Measurements from ENCODE around the gene IFNL1.
"Not testable (repeated sequence)": the region's sequence is repeated elsewhere in the genome, so short reads cannot be mapped to it uniquely, and the experiment has no call there.

Gene IFNL1

GRCh38 chr19:39334444-39334976 lies 38.3 kb downstream of the IFNL1 start:
- Histone ChIP-seq H3K27ac (ENCODE audit: low read depth, low read length) (no peak overlapping the region), H3K4me3 (ENCODE audit: low read depth, low read length) (no peak overlapping the region)

GRCh38 chr19:39335168-39335548 lies 39.0 kb downstream of the IFNL1 start:
- Histone ChIP-seq H3K4me3 (ENCODE audit: low read depth, low read length) (no peak overlapping the region), H3K79me2 (ENCODE audit: control insufficient read depth, insufficient read depth, low read length, unreplicated experiment) (no peaks in the 10 kb centered on the region), H2AFZ (ENCODE audit: low read length, unreplicated experiment) (no peak overlapping the region), H3K36me3 (ENCODE audit: insufficient read depth, low read length) (no peaks in the 10 kb centered on the region), H3K4me1 (ENCODE audit: control insufficient read depth, insufficient read depth, low read length, unreplicated experiment) (no peaks in the 10 kb centered on the region), H3K27ac (ENCODE audit: low read depth, low read length) (no peak overlapping the region), H3K27me3 (ENCODE audit: insufficient read depth, low read length) (no peaks in the 10 kb centered on the region)

More at GRCh38 chr19:39334444-39334976, 38.3 kb downstream of the IFNL1 start:
- Histone ChIP-seq H3K36me3 (ENCODE audit: insufficient read depth, low read length) (no peaks in the 10 kb centered on the region), H3K79me2 (ENCODE audit: control insufficient read depth, insufficient read depth, low read length, unreplicated experiment) (no peaks in the 10 kb centered on the region), H2AFZ (ENCODE audit: low read length, unreplicated experiment) (no peak overlapping the region), H3K27me3 (ENCODE audit: insufficient read depth, low read length) (no peaks in the 10 kb centered on the region), H3K4me1 (ENCODE audit: control insufficient read depth, insufficient read depth, low read length, unreplicated experiment) (no peaks in the 10 kb centered on the region)

- no peak overlapping the region for H2AFZ ChIP-seq (ENCODE audit: low read length, unreplicated experiment)
- no peaks in the 10 kb centered on the region for H3K27me3 ChIP-seq (ENCODE audit: insufficient read depth, low read length)
- H3K79me2 ChIP-seq (ENCODE audit: control insufficient read depth, insufficient read depth, low read length, unreplicated experiment), result no peaks in the 10 kb centered on the region
- H3K27ac ChIP-seq (ENCODE audit: low read depth, low read length), result no peak overlapping the region
- H3K4me1 ChIP-seq (ENCODE audit: control insufficient read depth, insufficient read depth, low read length, unreplicated experiment), result no peaks in the 10 kb centered on the region
- no peak overlapping the region for H3K4me3 ChIP-seq (ENCODE audit: low read depth, low read length)
- no peaks in the 10 kb centered on the region for H3K36me3 ChIP-seq (ENCODE audit: insufficient read depth, low read length)
Observed at GRCh38 chr19:39336483-39336882, 40.3 kb downstream of the IFNL1 start.

- Histone ChIP-seq H2AFZ (ENCODE audit: low read length, unreplicated experiment) (no peak overlapping the region), H3K4me3 (ENCODE audit: low read depth, low read length) (no peak overlapping the region), H3K4me1 (ENCODE audit: control insufficient read depth, insufficient read depth, low read length, unreplicated experiment) (peaks cover 10% of the 10 kb centered on the region), H3K79me2 (ENCODE audit: control insufficient read depth, insufficient read depth, low read length, unreplicated experiment) (peaks cover 22% of the 10 kb centered on the region), H3K27ac (ENCODE audit: low read depth, low read length) (no peak overlapping the region), H3K27me3 (ENCODE audit: insufficient read depth, low read length) (no peaks in the 10 kb centered on the region), H3K36me3 (ENCODE audit: insufficient read depth, low read length) (no peaks in the 10 kb centered on the region)
Observed at GRCh38 chr19:39339674-39340073, 43.5 kb downstream of the IFNL1 start.

GRCh38 chr19:39340156-39340555 lies 43.9 kb downstream of the IFNL1 start:
- H3K4me1 ChIP-seq (ENCODE audit: control insufficient read depth, insufficient read depth, low read length, unreplicated experiment), result peaks cover 13% of the 10 kb centered on the region
- not testable (repeated sequence) for H3K27ac ChIP-seq (ENCODE audit: low read depth, low read length); H2AFZ ChIP-seq (ENCODE audit: low read length, unreplicated experiment); H3K27me3 ChIP-seq (ENCODE audit: insufficient read depth, low read length); H3K36me3 ChIP-seq (ENCODE audit: insufficient read depth, low read length)
- 0 out of 2 replicates have a peak overlapping the region, but pooled peaks have one; percentile 100 for H3K4me3 ChIP-seq (ENCODE audit: low read depth, low read length)
- peaks cover 26% of the 10 kb centered on the region for H3K79me2 ChIP-seq (ENCODE audit: control insufficient read depth, insufficient read depth, low read length, unreplicated experiment)

- Histone ChIP-seq H3K4me1 (ENCODE audit: control insufficient read depth, insufficient read depth, low read length, unreplicated experiment) (peaks cover 14% of the 10 kb centered on the region), H3K4me3 (ENCODE audit: low read depth, low read length) (peak overlapping the region; percentile 100), H3K36me3 (ENCODE audit: insufficient read depth, low read length) (0 out of 2 replicates have a peak, but pooled peaks cover 3% of the 10 kb centered on the region), H3K27ac (ENCODE audit: low read depth, low read length) (peak overlapping the region; percentile 58), H2AFZ (ENCODE audit: low read length, unreplicated experiment) (peak overlapping the region; percentile 77), H3K27me3 (ENCODE audit: insufficient read depth, low read length) (no peaks in the 10 kb centered on the region), H3K79me2 (ENCODE audit: control insufficient read depth, insufficient read depth, low read length, unreplicated experiment) (peaks cover 37% of the 10 kb centered on the region)
Observed at GRCh38 chr19:39341129-39341718, 45.0 kb downstream of the IFNL1 start.

- Histone ChIP-seq H3K27ac (ENCODE audit: low read depth, low read length) (peak within 1 kb of the TSS; percentile 58), H3K4me1 (ENCODE audit: control insufficient read depth, insufficient read depth, low read length, unreplicated experiment) (peaks cover 16% of the 10 kb centered on the region), H3K79me2 (ENCODE audit: control insufficient read depth, insufficient read depth, low read length, unreplicated experiment) (peaks cover 40% of the 10 kb centered on the region)
Observed at GRCh38 chr19:39341719-39342604, 45.8 kb downstream of the IFNL1 start, which contains the start of gene SAMD4B. SAMD4B (plus strand) TSS chr19:39342421; CDS start chr19:39356894, 14,473 bp downstream.

GRCh38 chr19:39342647-39343305 lies 46.6 kb downstream of the IFNL1 start:
- no peaks in the 10 kb centered on the region for H3K27me3 ChIP-seq (ENCODE audit: insufficient read depth, low read length)
- H3K4me1 ChIP-seq (ENCODE audit: control insufficient read depth, insufficient read depth, low read length, unreplicated experiment), result peaks cover 25% of the 10 kb centered on the region
- peak overlapping the region; percentile 26; the same call in 1 of the 2 replicates for H3K27ac ChIP-seq (ENCODE audit: low read depth, low read length)
- H3K79me2 ChIP-seq (ENCODE audit: control insufficient read depth, insufficient read depth, low read length, unreplicated experiment), result peaks cover 40% of the 10 kb centered on the region
- peaks cover 6% of the 10 kb centered on the region; the same call in 1 of the 2 replicates for H3K36me3 ChIP-seq (ENCODE audit: insufficient read depth, low read length)
- H2AFZ ChIP-seq (ENCODE audit: low read length, unreplicated experiment), result peak overlapping the region; percentile 14
- peak overlapping the region; percentile 91 for H3K4me3 ChIP-seq (ENCODE audit: low read depth, low read length)

More at GRCh38 chr19:39341719-39342604, 45.8 kb downstream of the IFNL1 start, which contains the start of gene SAMD4B:
- Histone ChIP-seq H3K27me3 (ENCODE audit: insufficient read depth, low read length) (no peaks in the 10 kb centered on the region), H3K4me3 (ENCODE audit: low read depth, low read length) (peak within 1 kb of the TSS; percentile 100), H2AFZ (ENCODE audit: low read length, unreplicated experiment) (peak within 1 kb of the TSS; percentile 77), H3K36me3 (ENCODE audit: insufficient read depth, low read length) (peaks cover 6% of the 10 kb centered on the region; the same call in 1 of the 2 replicates)

GRCh38 chr19:39345956-39346355 lies 49.7 kb downstream of the IFNL1 start:
- Histone ChIP-seq H2AFZ (ENCODE audit: low read length, unreplicated experiment) (no peak overlapping the region), H3K79me2 (ENCODE audit: control insufficient read depth, insufficient read depth, low read length, unreplicated experiment) (peaks cover 48% of the 10 kb centered on the region), H3K4me1 (ENCODE audit: control insufficient read depth, insufficient read depth, low read length, unreplicated experiment) (peaks cover 28% of the 10 kb centered on the region), H3K27me3 (ENCODE audit: insufficient read depth, low read length) (no peaks in the 10 kb centered on the region), H3K4me3 (ENCODE audit: low read depth, low read length) (no peak overlapping the region), H3K36me3 (ENCODE audit: insufficient read depth, low read length) (peaks cover 6% of the 10 kb centered on the region; the same call in 1 of the 2 replicates), H3K27ac (ENCODE audit: low read depth, low read length) (no peak overlapping the region)
